Mesendoderm (in vitro differentiated cells): ENCODE results near the gene NRP1.
A peak's percentile ranks its signal among the peaks of the same experiment; 100 is the strongest.
"Not testable (repeated sequence)": the region's sequence is repeated elsewhere in the genome, so short reads cannot be mapped to it uniquely, and the experiment has no call there.

Source experiments
- DNase-seq: peaks from one replicate; pipeline ENCODE4 v3.0.0; 2013
- H2AK5ac ChIP-seq: 2 replicates; pipeline ENCODE4 v1.6.1; 2013; ENCODE audit warnings: low read length, inconsistent platforms
- H2BK120ac ChIP-seq: 2 replicates; pipeline ENCODE4 v1.6.1; 2013; ENCODE audit warnings: low read depth, mild to moderate bottlenecking, low read length, moderate library complexity, mixed read lengths
- H2BK15ac ChIP-seq: replicated peaks from 2 replicates; pipeline ENCODE4 v1.6.1; 2013; ENCODE audit warnings: low read depth, mild to moderate bottlenecking, moderate library complexity
- H2BK5ac ChIP-seq: 2 replicates; pipeline ENCODE4 v1.6.1; 2013; ENCODE audit warnings: low read length, inconsistent platforms
- H3K18ac ChIP-seq: 2 replicates; pipeline ENCODE4 v1.6.1; 2013; ENCODE audit warnings: mild to moderate bottlenecking, low read length, mixed read lengths
- H3K23ac ChIP-seq: one replicate; pipeline ENCODE4 v1.6.1; 2013; ENCODE audit warnings: low read length
- H3K27ac ChIP-seq: 2 replicates; pipeline ENCODE4 v1.5.1; 2013; ENCODE audit warnings: low read depth, mild to moderate bottlenecking, inconsistent platforms, low read length, moderate library complexity
- H3K27me3 ChIP-seq: 2 replicates; pipeline ENCODE4 v1.6.1; 2013; ENCODE audit warnings: low read length, control low read depth, mild to moderate bottlenecking, inconsistent platforms; ENCODE audit not compliant: insufficient read depth, poor library complexity
- H3K36me3 ChIP-seq: 2 replicates; pipeline ENCODE4 v1.6.1; 2013; ENCODE audit warnings: low read length, inconsistent platforms; ENCODE audit not compliant: control insufficient read depth, insufficient read depth
- H3K4ac ChIP-seq: one replicate; pipeline ENCODE4 v1.6.1; 2013; ENCODE audit warnings: low read depth, mild to moderate bottlenecking, low read length, moderate library complexity
- H3K4me1 ChIP-seq: 2 replicates; pipeline ENCODE4 v1.6.1; 2013; ENCODE audit warnings: low read depth, low read length, inconsistent platforms; ENCODE audit not compliant: control insufficient read depth
- H3K4me2 ChIP-seq: 2 replicates; pipeline ENCODE4 v1.6.1; 2013; ENCODE audit warnings: low read length
- H3K4me3 ChIP-seq: 2 replicates; pipeline ENCODE4 v1.5.1; 2013; ENCODE audit warnings: mild to moderate bottlenecking, low read length
- H3K56ac ChIP-seq: one replicate; pipeline ENCODE4 v1.6.1; 2013; ENCODE audit warnings: low read length
- H3K79me1 ChIP-seq: 2 replicates; pipeline ENCODE4 v1.6.1; 2013; ENCODE audit warnings: low read length, inconsistent platforms
- H3K79me2 ChIP-seq: 2 replicates; pipeline ENCODE4 v1.6.1; 2013; ENCODE audit warnings: mild to moderate bottlenecking, low read length; ENCODE audit not compliant: control insufficient read depth, insufficient read depth
- H3K9ac ChIP-seq: 2 replicates; pipeline ENCODE4 v1.6.1; 2013; ENCODE audit warnings: low read length, inconsistent platforms
- H4K5ac ChIP-seq: one replicate; pipeline ENCODE4 v1.6.1; 2013; ENCODE audit warnings: low read length
- H4K8ac ChIP-seq: one replicate; pipeline ENCODE4 v1.6.1; 2013; ENCODE audit warnings: low read depth, mild to moderate bottlenecking, control low read depth, low read length, moderate library complexity
- WGBS: extraction: QIAGEN DNeasy Blood & Tissue Kit; methylation state at CpG from one replicate; pipeline ENCODE4 v1.1.7; 2013; ENCODE audit warnings: low lambda C conversion rate, missing lambda C conversion rate; ENCODE audit not compliant: insufficient coverage; ENCODE audit errors: extremely low coverage; 5-methylcytosine and 5-hydroxymethylcytosine counted together

NRP1 gene

DNA sequence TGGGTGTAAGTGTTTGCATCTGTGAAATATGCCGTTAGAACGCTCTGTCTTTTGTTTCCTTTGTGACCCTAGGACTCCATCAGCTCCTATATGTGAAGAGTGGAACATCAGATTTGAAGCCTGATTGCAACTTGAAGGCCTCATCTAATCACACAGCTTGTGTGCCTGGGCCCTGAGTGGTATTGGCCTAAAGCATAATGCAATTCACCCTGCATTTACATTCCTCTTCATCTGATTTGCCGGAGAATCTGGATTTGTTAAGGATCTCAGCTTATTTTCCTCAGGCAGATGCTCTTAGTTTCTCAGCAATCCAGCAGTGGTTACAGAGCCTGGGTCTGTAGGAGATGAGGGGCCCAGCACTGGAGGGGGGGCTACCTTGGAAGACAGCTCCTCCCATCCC, 193.2 kb downstream of the NRP1 start:
- H3K23ac ChIP-seq: no peak overlapping the region
- H3K56ac ChIP-seq: no peak overlapping the region
- no peak overlapping the region for H2BK15ac ChIP-seq
- no peak overlapping the region for H3K18ac ChIP-seq
- H2AK5ac ChIP-seq: no peak overlapping the region
- no peak overlapping the region for H2BK120ac ChIP-seq
- no peak overlapping the region for H3K4ac ChIP-seq
- H3K4me2 ChIP-seq: no peak overlapping the region
- H3K79me1 ChIP-seq: no peaks in the 10 kb centered on the region
- no peaks in the 10 kb centered on the region for H3K4me1 ChIP-seq
- H2BK5ac ChIP-seq: no peak overlapping the region
- H4K5ac ChIP-seq: no peak overlapping the region
- no CpG with 5 or more reads among the region's 3 CpGs for WGBS
- H3K27me3 ChIP-seq: no peaks in the 10 kb centered on the region
- no peaks in the 10 kb centered on the region for H3K36me3 ChIP-seq
- H3K9ac ChIP-seq: no peak overlapping the region
- H3K4me3 ChIP-seq: no peak overlapping the region
- no peaks in the 10 kb centered on the region for H3K79me2 ChIP-seq
- H3K27ac ChIP-seq: no peak overlapping the region
- no peak for DNase-seq
- no peak overlapping the region for H4K8ac ChIP-seq

GRCh38 chr10:33139181-33139646, 195.3 kb downstream of the NRP1 start:
- Histone ChIP-seq H3K18ac (no peak overlapping the region), H4K8ac (no peak overlapping the region), H4K5ac (no peak overlapping the region), H3K27me3 (no peaks in the 10 kb centered on the region), H3K4me3 (no peak overlapping the region), H3K79me1 (no peaks in the 10 kb centered on the region), H3K79me2 (no peaks in the 10 kb centered on the region), H3K4me2 (no peak overlapping the region), H2BK5ac (no peak overlapping the region), H3K56ac (no peak overlapping the region), H3K27ac (no peak overlapping the region), H2BK120ac (no peak overlapping the region), H3K9ac (no peak overlapping the region), H3K4me1 (no peaks in the 10 kb centered on the region), H3K4ac (no peak overlapping the region), H3K36me3 (no peaks in the 10 kb centered on the region), H2AK5ac (no peak overlapping the region), H2BK15ac (no peak overlapping the region), H3K23ac (no peak overlapping the region)
- peak; percentile 51 for DNase-seq
- no CpG with 5 or more reads among the region's 12 CpGs for WGBS

DNA sequence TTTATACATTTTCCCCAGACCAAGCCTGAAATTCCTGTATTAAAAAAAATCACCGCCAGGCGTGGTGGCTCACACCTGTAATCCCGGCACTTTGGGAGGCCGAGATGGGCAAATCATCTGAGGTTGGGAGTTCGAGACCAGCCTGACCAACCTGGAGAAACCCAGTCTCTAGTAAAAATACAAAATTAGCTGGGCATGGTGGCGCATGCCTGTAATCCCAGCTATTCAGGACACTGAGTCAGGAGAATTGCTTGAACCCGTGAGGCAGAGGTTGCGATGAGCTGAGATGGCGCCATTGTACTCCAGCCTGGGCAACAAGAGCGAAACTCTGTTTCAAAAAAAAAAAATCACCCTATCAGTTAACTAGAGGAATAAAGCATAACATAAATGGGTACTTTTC, 195.8 kb downstream of the NRP1 start:
- H3K9ac ChIP-seq, H2BK5ac ChIP-seq, H3K27me3 ChIP-seq, H3K79me2 ChIP-seq, H2AK5ac ChIP-seq, H3K27ac ChIP-seq, H4K8ac ChIP-seq, H3K4me1 ChIP-seq, H3K23ac ChIP-seq, H3K79me1 ChIP-seq, H3K56ac ChIP-seq, H3K4ac ChIP-seq, H2BK15ac ChIP-seq, H3K18ac ChIP-seq, H2BK120ac ChIP-seq, H3K36me3 ChIP-seq, DNase-seq, H3K4me3 ChIP-seq, H3K4me2 ChIP-seq, H4K5ac ChIP-seq: not testable (repeated sequence)
- WGBS: no CpG with 5 or more reads among the region's 10 CpGs

DNA sequence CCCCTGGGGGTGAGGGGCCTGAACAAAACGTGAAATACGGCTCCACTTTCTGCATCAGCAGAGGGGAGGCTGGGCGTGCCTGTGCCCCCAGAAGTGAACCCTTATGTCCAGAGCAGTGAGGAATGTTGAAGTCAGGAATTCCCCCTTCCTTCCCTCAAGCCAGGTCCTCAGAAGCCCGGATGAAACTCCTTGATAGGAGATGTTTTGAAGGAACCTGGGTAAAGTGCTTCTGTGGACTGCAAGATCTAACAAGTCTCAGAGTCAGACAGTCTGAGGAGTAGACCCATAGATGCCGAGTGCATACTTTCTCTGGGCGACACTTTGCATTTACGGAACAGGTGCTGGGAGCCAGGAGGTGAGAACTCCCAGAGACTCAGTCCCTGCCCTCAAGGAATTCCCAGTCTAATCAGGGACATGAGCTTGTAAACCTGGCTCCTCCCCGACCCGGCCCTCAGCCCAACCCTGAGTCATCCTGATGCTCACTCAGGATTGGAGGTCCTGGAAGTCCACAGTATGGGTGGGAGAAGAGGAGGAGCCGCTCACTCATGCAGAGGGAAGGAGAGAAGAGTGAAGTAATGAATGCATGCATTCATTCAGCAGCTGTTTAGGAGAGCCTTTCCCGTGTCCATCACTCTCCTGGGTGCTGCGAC, 197.0 kb downstream of the NRP1 start:
- no peaks in the 10 kb centered on the region for H3K79me1 ChIP-seq
- no peak overlapping the region for H2BK15ac ChIP-seq
- H3K36me3 ChIP-seq: no peaks in the 10 kb centered on the region
- DNase-seq: no peak
- no peak overlapping the region for H3K56ac ChIP-seq
- no peaks in the 10 kb centered on the region for H3K27me3 ChIP-seq
- no peak overlapping the region for H3K4ac ChIP-seq
- H3K79me2 ChIP-seq: no peaks in the 10 kb centered on the region
- no CpG with 5 or more reads among the region's 12 CpGs for WGBS
- H2BK120ac ChIP-seq: no peak overlapping the region
- H2BK5ac ChIP-seq: no peak overlapping the region
- H3K23ac ChIP-seq: no peak overlapping the region
- no peaks in the 10 kb centered on the region for H3K4me1 ChIP-seq
- H3K18ac ChIP-seq: no peak overlapping the region
- H4K5ac ChIP-seq: no peak overlapping the region
- H3K4me2 ChIP-seq: no peak overlapping the region
- no peak overlapping the region for H2AK5ac ChIP-seq
- no peak overlapping the region for H3K27ac ChIP-seq
- H3K4me3 ChIP-seq: no peak overlapping the region
- no peak overlapping the region for H3K9ac ChIP-seq
- no peak overlapping the region for H4K8ac ChIP-seq

- Histone ChIP-seq H4K5ac (no peak overlapping the region), H3K4me2 (no peak overlapping the region), H3K4ac (no peak overlapping the region), H2AK5ac (no peak overlapping the region), H3K27me3 (no peaks in the 10 kb centered on the region), H3K79me2 (no peaks in the 10 kb centered on the region), H3K56ac (no peak overlapping the region), H3K4me1 (no peaks in the 10 kb centered on the region), H2BK15ac (no peak overlapping the region), H3K36me3 (no peaks in the 10 kb centered on the region), H4K8ac (no peak overlapping the region), H2BK120ac (no peak overlapping the region), H2BK5ac (no peak overlapping the region), H3K23ac (no peak overlapping the region), H3K9ac (no peak overlapping the region), H3K79me1 (no peaks in the 10 kb centered on the region), H3K27ac (no peak overlapping the region), H3K18ac (no peak overlapping the region), H3K4me3 (no peak overlapping the region)
- WGBS: no CpG with 5 or more reads among the region's 1 CpG
- DNase-seq: no peak
Observed at GRCh38 chr10:33136781-33137180, 197.7 kb downstream of the NRP1 start.

- H3K56ac ChIP-seq: no peak overlapping the region
- H3K4me3 ChIP-seq: no peak overlapping the region
- H2BK5ac ChIP-seq: no peak overlapping the region
- H3K79me2 ChIP-seq: no peaks in the 10 kb centered on the region
- H3K4me2 ChIP-seq: no peak overlapping the region
- no peak overlapping the region for H3K27ac ChIP-seq
- no peak overlapping the region for H3K18ac ChIP-seq
- H3K27me3 ChIP-seq: no peaks in the 10 kb centered on the region
- no peaks in the 10 kb centered on the region for H3K79me1 ChIP-seq
- WGBS: no CpG with 5 or more reads among the region's 3 CpGs
- H3K4me1 ChIP-seq: no peaks in the 10 kb centered on the region
- no peak overlapping the region for H4K5ac ChIP-seq
- H2AK5ac ChIP-seq: no peak overlapping the region
- no peak overlapping the region for H3K9ac ChIP-seq
- H3K23ac ChIP-seq: no peak overlapping the region
- no peaks in the 10 kb centered on the region for H3K36me3 ChIP-seq
- no peak overlapping the region for H2BK120ac ChIP-seq
- no peak overlapping the region for H4K8ac ChIP-seq
- no peak overlapping the region for H2BK15ac ChIP-seq
- H3K4ac ChIP-seq: no peak overlapping the region
- DNase-seq: no peak
Observed at GRCh38 chr10:33136271-33136670, 198.2 kb downstream of the NRP1 start.
